WTC11 (cell line): Measurements from ENCODE around the gene STXBP2. TPM values are rescaled to one million over a fixed set of nuclear protein-coding genes. Genes with fewer than 3 reads are reported as not detected.

Source experiments
- ATAC-seq: fragments of 200-7000 bp; cut with Tn5 transposase; 2 replicates; pipeline ENCODE4 v1.10.0; 2021; ENCODE audit warnings: mild to moderate bottlenecking, moderate library complexity
- CTCF ChIA-PET: fragments of 300-600 bp; sonication (Branson Sonifier 250); formaldehyde crosslinking; loops from one replicate; lab custom pipeline; 2021; ENCODE audit warnings: antibody characterized with exemption; lab: Charles Lee
- POLR2A ChIA-PET: fragments of 350-600 bp; sonication (Branson Sonifier 250); formaldehyde crosslinking; loops from one replicate; lab custom pipeline; 2021; ENCODE audit warnings: antibody characterized with exemption; lab: Charles Lee
- DNase-seq: peaks from one replicate; pipeline ENCODE4 v3.0.0; 2021; ENCODE audit warnings: low spot score
- H3K27ac Mint-ChIP-seq: 2 replicates; pipeline ENCODE4 v1.8.0; 2021; ENCODE audit warnings: mixed read lengths
- H3K27me3 Mint-ChIP-seq: 2 replicates; pipeline ENCODE4 v1.8.0; 2021; ENCODE audit warnings: low read depth, mild to moderate bottlenecking, moderate library complexity, mixed read lengths
- H3K36me3 Mint-ChIP-seq: 2 replicates; pipeline ENCODE4 v1.8.0; 2021; ENCODE audit warnings: mixed read lengths
- H3K4me1 Mint-ChIP-seq: 2 replicates; pipeline ENCODE4 v1.8.0; 2022; ENCODE audit warnings: mixed read lengths
- H3K4me3 Mint-ChIP-seq: 2 replicates; pipeline ENCODE4 v1.8.0; 2021; ENCODE audit warnings: mild to moderate bottlenecking, moderate library complexity, mixed read lengths
- H3K9me3 Mint-ChIP-seq: 2 replicates; pipeline ENCODE4 v1.8.0; 2021; ENCODE audit warnings: mixed read lengths
- ATF1 ChIP-seq: sonication (generic); formaldehyde crosslinking; IDR thresholded peaks from 2 replicates; pipeline ENCODE4 v1.8.1; 2023; ENCODE audit warnings: mild to moderate bottlenecking, moderate library complexity, missing genetic modification reagents
- ATF3 ChIP-seq: sonication (generic); formaldehyde crosslinking; conservative IDR thresholded peaks from 2 replicates; pipeline ENCODE4 v1.8.1; 2022; ENCODE audit warnings: mild to moderate bottlenecking, missing genetic modification reagents
- CBFB ChIP-seq: sonication (generic); formaldehyde crosslinking; IDR thresholded peaks from 2 replicates; pipeline ENCODE4 v1.8.1; 2022; ENCODE audit warnings: mild to moderate bottlenecking, low read depth, missing genetic modification reagents
- CREB1 ChIP-seq: sonication (generic); formaldehyde crosslinking; IDR thresholded peaks from 2 replicates; pipeline ENCODE4 v1.8.0; 2023; ENCODE audit warnings: mild to moderate bottlenecking, missing genetic modification reagents
- E2F5 ChIP-seq: sonication (generic); formaldehyde crosslinking; IDR thresholded peaks from 2 replicates; pipeline ENCODE4 v1.8.1; 2022; ENCODE audit warnings: mild to moderate bottlenecking, moderate library complexity, missing genetic modification reagents
- EMX1 ChIP-seq: fragments of 250-450 bp; sonication (Bioruptor Pico); IDR thresholded peaks from 2 replicates; pipeline ENCODE4 v1.8.0; 2021; ENCODE audit warnings: mild to moderate bottlenecking
- FOXJ3 ChIP-seq: sonication (generic); formaldehyde crosslinking; IDR thresholded peaks from 2 replicates; pipeline ENCODE4 v1.9.0; 2021; ENCODE audit warnings: missing genetic modification reagents, mild to moderate bottlenecking, borderline replicate concordance
- GRHL2 ChIP-seq: fragments of 250-450 bp; sonication (Bioruptor Pico); IDR thresholded peaks from 2 replicates; pipeline ENCODE4 v1.8.0; 2022; ENCODE audit warnings: mild to moderate bottlenecking, moderate library complexity; ENCODE audit not compliant: insufficient replicate concordance, severe bottlenecking
- JAZF1 ChIP-seq: fragments of 250-450 bp; sonication (Bioruptor Pico); IDR thresholded peaks from 2 replicates; pipeline ENCODE4 v1.9.0; 2021; ENCODE audit warnings: moderate library complexity, mild to moderate bottlenecking, inconsistent platforms
- JUN ChIP-seq: sonication (generic); formaldehyde crosslinking; IDR thresholded peaks from 2 replicates; pipeline ENCODE4 v1.8.0; 2023; ENCODE audit warnings: mild to moderate bottlenecking, missing genetic modification reagents
- MAX ChIP-seq: sonication (generic); formaldehyde crosslinking; IDR thresholded peaks from 2 replicates; pipeline ENCODE4 v1.8.0; 2022; ENCODE audit warnings: mild to moderate bottlenecking, missing genetic modification reagents
- MYBL2 ChIP-seq: sonication (generic); formaldehyde crosslinking; IDR thresholded peaks from 2 replicates; pipeline ENCODE4 v1.8.1; 2023; ENCODE audit warnings: mild to moderate bottlenecking, moderate library complexity, missing genetic modification reagents
- PRRX2 ChIP-seq: fragments of 250-450 bp; sonication (Bioruptor Pico); IDR thresholded peaks from 2 replicates; pipeline ENCODE4 v1.8.0; 2021; ENCODE audit warnings: mild to moderate bottlenecking
- STAT6 ChIP-seq: sonication (generic); formaldehyde crosslinking; conservative IDR thresholded peaks from 2 replicates; pipeline ENCODE4 v1.8.1; 2023; ENCODE audit warnings: mild to moderate bottlenecking, low read depth, missing genetic modification reagents, moderate library complexity
- TEAD4 ChIP-seq: sonication (generic); formaldehyde crosslinking; IDR thresholded peaks from 2 replicates; pipeline ENCODE4 v1.8.0; 2022; ENCODE audit warnings: mild to moderate bottlenecking, missing genetic modification reagents
- TP53 ChIP-seq: sonication (generic); formaldehyde crosslinking; IDR thresholded peaks from 2 replicates; pipeline ENCODE4 v1.8.1; 2023; ENCODE audit warnings: mild to moderate bottlenecking, missing genetic modification reagents
- ZNF396 ChIP-seq: fragments of 250-450 bp; sonication (Bioruptor Pico); IDR thresholded peaks from 2 replicates; pipeline ENCODE4 v1.8.0; 2021; ENCODE audit warnings: mild to moderate bottlenecking, moderate library complexity, borderline replicate concordance
- total RNA-seq: library from RNA; stranded (reverse); gene quantifications from 3 replicates; pipeline ENCODE4 v1.2.3, GENCODE V29; 2021
- TF ChIP-seq, protein P1 (sequence below): sonication (generic); formaldehyde crosslinking; IDR thresholded peaks from 2 replicates; pipeline ENCODE4 v1.8.0; 2023; ENCODE audit warnings: mild to moderate bottlenecking, missing genetic modification reagents
- TF ChIP-seq, protein P2 (sequence below): sonication (generic); formaldehyde crosslinking; IDR thresholded peaks from 2 replicates; pipeline ENCODE4 v1.8.0; 2023; ENCODE audit warnings: missing genetic modification reagents, mild to moderate bottlenecking, borderline replicate concordance

STXBP2 gene
- total RNA-seq, 1 experiment from 2014 or later, result 68.9 TPM

- TF ChIP-seq STAT6 (CRISPR knock-in tag) (no peak), FOXJ3 (CRISPR knock-in tag) (no peak), CBFB (CRISPR knock-in tag) (no peak), JAZF1 (no peak), TEAD4 (CRISPR knock-in tag) (no peak), PRRX2 (CRISPR knock-in tag) (no peak), MYBL2 (CRISPR knock-in tag) (no peak), TP53 (CRISPR knock-in tag) (no peak), ATF3 (CRISPR knock-in tag) (no peak), JUN (no peak), MAX (CRISPR knock-in tag) (no peak), ATF1 (no peak), E2F5 (no peak), EMX1 (CRISPR knock-in tag) (no peak), GRHL2 (CRISPR knock-in tag) (no peak), CREB1 (CRISPR knock-in tag) (no peak), ZNF396 (CRISPR knock-in tag) (no peak)
- TF ChIP-seq, protein P1, sequence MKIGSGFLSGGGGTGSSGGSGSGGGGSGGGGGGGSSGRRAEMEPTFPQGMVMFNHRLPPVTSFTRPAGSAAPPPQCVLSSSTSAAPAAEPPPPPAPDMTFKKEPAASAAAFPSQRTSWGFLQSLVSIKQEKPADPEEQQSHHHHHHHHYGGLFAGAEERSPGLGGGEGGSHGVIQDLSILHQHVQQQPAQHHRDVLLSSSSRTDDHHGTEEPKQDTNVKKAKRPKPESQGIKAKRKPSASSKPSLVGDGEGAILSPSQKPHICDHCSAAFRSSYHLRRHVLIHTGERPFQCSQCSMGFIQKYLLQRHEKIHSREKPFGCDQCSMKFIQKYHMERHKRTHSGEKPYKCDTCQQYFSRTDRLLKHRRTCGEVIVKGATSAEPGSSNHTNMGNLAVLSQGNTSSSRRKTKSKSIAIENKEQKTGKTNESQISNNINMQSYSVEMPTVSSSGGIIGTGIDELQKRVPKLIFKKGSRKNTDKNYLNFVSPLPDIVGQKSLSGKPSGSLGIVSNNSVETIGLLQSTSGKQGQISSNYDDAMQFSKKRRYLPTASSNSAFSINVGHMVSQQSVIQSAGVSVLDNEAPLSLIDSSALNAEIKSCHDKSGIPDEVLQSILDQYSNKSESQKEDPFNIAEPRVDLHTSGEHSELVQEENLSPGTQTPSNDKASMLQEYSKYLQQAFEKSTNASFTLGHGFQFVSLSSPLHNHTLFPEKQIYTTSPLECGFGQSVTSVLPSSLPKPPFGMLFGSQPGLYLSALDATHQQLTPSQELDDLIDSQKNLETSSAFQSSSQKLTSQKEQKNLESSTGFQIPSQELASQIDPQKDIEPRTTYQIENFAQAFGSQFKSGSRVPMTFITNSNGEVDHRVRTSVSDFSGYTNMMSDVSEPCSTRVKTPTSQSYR (CRISPR knock-in tag), result no peak
- TF ChIP-seq, protein P2, sequence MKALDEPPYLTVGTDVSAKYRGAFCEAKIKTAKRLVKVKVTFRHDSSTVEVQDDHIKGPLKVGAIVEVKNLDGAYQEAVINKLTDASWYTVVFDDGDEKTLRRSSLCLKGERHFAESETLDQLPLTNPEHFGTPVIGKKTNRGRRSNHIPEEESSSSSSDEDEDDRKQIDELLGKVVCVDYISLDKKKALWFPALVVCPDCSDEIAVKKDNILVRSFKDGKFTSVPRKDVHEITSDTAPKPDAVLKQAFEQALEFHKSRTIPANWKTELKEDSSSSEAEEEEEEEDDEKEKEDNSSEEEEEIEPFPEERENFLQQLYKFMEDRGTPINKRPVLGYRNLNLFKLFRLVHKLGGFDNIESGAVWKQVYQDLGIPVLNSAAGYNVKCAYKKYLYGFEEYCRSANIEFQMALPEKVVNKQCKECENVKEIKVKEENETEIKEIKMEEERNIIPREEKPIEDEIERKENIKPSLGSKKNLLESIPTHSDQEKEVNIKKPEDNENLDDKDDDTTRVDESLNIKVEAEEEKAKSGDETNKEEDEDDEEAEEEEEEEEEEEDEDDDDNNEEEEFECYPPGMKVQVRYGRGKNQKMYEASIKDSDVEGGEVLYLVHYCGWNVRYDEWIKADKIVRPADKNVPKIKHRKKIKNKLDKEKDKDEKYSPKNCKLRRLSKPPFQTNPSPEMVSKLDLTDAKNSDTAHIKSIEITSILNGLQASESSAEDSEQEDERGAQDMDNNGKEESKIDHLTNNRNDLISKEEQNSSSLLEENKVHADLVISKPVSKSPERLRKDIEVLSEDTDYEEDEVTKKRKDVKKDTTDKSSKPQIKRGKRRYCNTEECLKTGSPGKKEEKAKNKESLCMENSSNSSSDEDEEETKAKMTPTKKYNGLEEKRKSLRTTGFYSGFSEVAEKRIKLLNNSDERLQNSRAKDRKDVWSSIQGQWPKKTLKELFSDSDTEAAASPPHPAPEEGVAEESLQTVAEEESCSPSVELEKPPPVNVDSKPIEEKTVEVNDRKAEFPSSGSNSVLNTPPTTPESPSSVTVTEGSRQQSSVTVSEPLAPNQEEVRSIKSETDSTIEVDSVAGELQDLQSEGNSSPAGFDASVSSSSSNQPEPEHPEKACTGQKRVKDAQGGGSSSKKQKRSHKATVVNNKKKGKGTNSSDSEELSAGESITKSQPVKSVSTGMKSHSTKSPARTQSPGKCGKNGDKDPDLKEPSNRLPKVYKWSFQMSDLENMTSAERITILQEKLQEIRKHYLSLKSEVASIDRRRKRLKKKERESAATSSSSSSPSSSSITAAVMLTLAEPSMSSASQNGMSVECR (CRISPR knock-in tag), result no peak
- POLR2A ChIA-PET, result no interaction called here
Observed at GRCh38 chr19:7632340-7633203, 4.3 kb upstream of the STXBP2 start.

More at GRCh38 chr19:7632340-7633203, 4.3 kb upstream of the STXBP2 start:
- Mint-ChIP-seq H3K27ac (no peak overlapping the region), H3K9me3 (no peaks in the 10 kb centered on the region), H3K36me3 (0 out of 2 replicates have a peak, but pooled peaks cover 4% of the 10 kb centered on the region), H3K4me1 (peaks cover 24% of the 10 kb centered on the region), H3K4me3 (no peak overlapping the region), H3K27me3 (peaks cover 30% of the 10 kb centered on the region)
- no peak for DNase-seq
- ATAC-seq, result no peak
- CTCF ChIA-PET, result interaction anchor here (0.6 to 1.2 kb wide), 3 partner anchors 20 to 181 kb away, joined by 3 to 8 read pairs (median 4); no protein-coding TSS in a partner anchor
